KOPT-K1 (cell line): ENCODE results near the gene GATD1.

Experiments used
- H3K27ac ChIP-seq: fragments of 200-600 bp; sonication (generic); 2 replicates; pipeline ENCODE4 v1.5.1; 2016; ENCODE audit warnings: antibody characterized with exemption, mild to moderate bottlenecking, low read depth, low read length; ENCODE audit not compliant: poor library complexity, severe bottlenecking
- H3K36me3 ChIP-seq: fragments of 200-600 bp; sonication (generic); 2 replicates; pipeline ENCODE4 v1.5.1; 2017; ENCODE audit warnings: antibody characterized with exemption, mild to moderate bottlenecking, low read length, moderate library complexity; ENCODE audit not compliant: insufficient read depth
- H3K9me3 ChIP-seq: fragments of 200-600 bp; sonication (generic); 2 replicates; pipeline ENCODE4 v1.5.1; 2017; ENCODE audit warnings: antibody characterized with exemption, low read length, mild to moderate bottlenecking; ENCODE audit not compliant: insufficient read depth, poor library complexity, severe bottlenecking

GATD1 gene

GRCh38 chr11:793556-793955, 16.3 kb upstream of the GATD1 start:
- H3K27ac ChIP-seq: no peak overlapping the region

GRCh38 chr11:792873-793272, 15.6 kb upstream of the GATD1 start:
- H3K9me3 ChIP-seq: no peaks in the 10 kb centered on the region
- peaks cover 40% of the 10 kb centered on the region; the same call in 1 of the 2 replicates for H3K36me3 ChIP-seq
- H3K27ac ChIP-seq: no peak overlapping the region

More at GRCh38 chr11:793556-793955, 16.3 kb upstream of the GATD1 start:
- Histone ChIP-seq H3K9me3 (no peaks in the 10 kb centered on the region), H3K36me3 (peaks cover 40% of the 10 kb centered on the region; the same call in 1 of the 2 replicates)

- Histone ChIP-seq H3K9me3 (no peaks in the 10 kb centered on the region), H3K27ac (no peak overlapping the region), H3K36me3 (peaks cover 40% of the 10 kb centered on the region; the same call in 1 of the 2 replicates)
Measured at GRCh38 chr11:792535-792821, 15.2 kb upstream of the GATD1 start.

GRCh38 chr11:791658-792534, 14.6 kb upstream of the GATD1 start:
- H3K9me3 ChIP-seq: no peaks in the 10 kb centered on the region
- H3K36me3 ChIP-seq: peaks cover 40% of the 10 kb centered on the region; the same call in 1 of the 2 replicates
- no peak overlapping the region for H3K27ac ChIP-seq

GRCh38 chr11:790721-791564, 13.7 kb upstream of the GATD1 start:
- no peaks in the 10 kb centered on the region for H3K9me3 ChIP-seq
- H3K27ac ChIP-seq: no peak overlapping the region

GRCh38 chr11:789943-790342, 12.7 kb upstream of the GATD1 start, which contains the start of gene CEND1:
Gene CEND1 (minus strand): TSS chr11:790090. CDS start chr11:788576, 1,514 bp downstream.
- Histone ChIP-seq H3K36me3 (peaks cover 40% of the 10 kb centered on the region; the same call in 1 of the 2 replicates), H3K27ac (no peak within 1 kb of the TSS), H3K9me3 (no peaks in the 10 kb centered on the region)

More at GRCh38 chr11:790721-791564, 13.7 kb upstream of the GATD1 start:
- H3K36me3 ChIP-seq: peaks cover 40% of the 10 kb centered on the region; the same call in 1 of the 2 replicates

GRCh38 chr11:788953-789940, 12.0 kb upstream of the GATD1 start:
- Histone ChIP-seq H3K9me3 (no peaks in the 10 kb centered on the region), H3K36me3 (peaks cover 34% of the 10 kb centered on the region; the same call in 1 of the 2 replicates), H3K27ac (no peak overlapping the region)

GRCh38 chr11:788009-788640, 10.8 kb upstream of the GATD1 start:
- Histone ChIP-seq H3K36me3 (peaks cover 23% of the 10 kb centered on the region; the same call in 1 of the 2 replicates), H3K27ac (no peak overlapping the region), H3K9me3 (no peaks in the 10 kb centered on the region)

GRCh38 chr11:787084-787675, 9.9 kb upstream of the GATD1 start:
- Histone ChIP-seq H3K36me3 (peaks cover 14% of the 10 kb centered on the region; the same call in 1 of the 2 replicates), H3K27ac (no peak overlapping the region), H3K9me3 (no peaks in the 10 kb centered on the region)

GRCh38 chr11:786235-787083, 9.2 kb upstream of the GATD1 start:
- no peak overlapping the region for H3K27ac ChIP-seq
- H3K36me3 ChIP-seq: peaks cover 7% of the 10 kb centered on the region; the same call in 1 of the 2 replicates
- no peaks in the 10 kb centered on the region for H3K9me3 ChIP-seq

- Histone ChIP-seq H3K27ac (no peak overlapping the region), H3K36me3 (peaks cover 12% of the 10 kb centered on the region; the same call in 1 of the 2 replicates), H3K9me3 (no peaks in the 10 kb centered on the region)
Measured at GRCh38 chr11:783581-784015, 6.3 kb upstream of the GATD1 start.

- no peaks in the 10 kb centered on the region for H3K9me3 ChIP-seq
- H3K27ac ChIP-seq: no peak overlapping the region
- peaks cover 12% of the 10 kb centered on the region; the same call in 1 of the 2 replicates for H3K36me3 ChIP-seq
Measured at GRCh38 chr11:782264-783174, 5.2 kb upstream of the GATD1 start.
